DMS79 treated with DMSO at 0.1 percent for 48 hours (cell line): ENCODE measurements around the gene FXN.
"Not testable (repeated sequence)": the region's sequence is repeated elsewhere in the genome, so short reads cannot be mapped to it uniquely, and the experiment has no call there.

Source experiments
- DNase-seq: peaks from one replicate; lab custom pipeline; 2025; lab: John Stamatoyannopoulos, UW

Gene FXN

GRCh38 chr9:69035438-69036308 is at the start of gene FXN:
Gene FXN (plus strand): TSS chr9:69035752. CDS start chr9:69035783, 31 bp downstream.
- peak; percentile 34 for DNase-seq

GRCh38 chr9:68986949-68987348 is 48.6 kb upstream of the FXN start:
- DNase-seq: not testable (repeated sequence)

GRCh38 chr9:68991457-68991856 is 44.1 kb upstream of the FXN start:
- DNase-seq: no peak

GRCh38 chr9:68995776-68996175 is 39.8 kb upstream of the FXN start:
- DNase-seq: no peak

- DNase-seq: no peak
Observed at GRCh38 chr9:68996462-68996861, 39.1 kb upstream of the FXN start.

- no peak for DNase-seq
Observed at GRCh38 chr9:68997666-68998065, 37.9 kb upstream of the FXN start.

GRCh38 chr9:68998385-68998784 is 37.2 kb upstream of the FXN start:
- DNase-seq: no peak

- no peak for DNase-seq
Observed at GRCh38 chr9:68998812-68999211, 36.7 kb upstream of the FXN start.

- DNase-seq: peak; percentile 25
Observed at GRCh38 chr9:68999393-69000105, 36.0 kb upstream of the FXN start.

- no peak for DNase-seq
Observed at GRCh38 chr9:69001921-69002320, 33.6 kb upstream of the FXN start.

- DNase-seq: no peak
Observed at GRCh38 chr9:69003051-69003450, 32.5 kb upstream of the FXN start.

GRCh38 chr9:69004836-69005235 is 30.7 kb upstream of the FXN start:
- no peak for DNase-seq

GRCh38 chr9:69009708-69010107 is 25.8 kb upstream of the FXN start:
- no peak for DNase-seq

GRCh38 chr9:69012696-69013381 is 22.7 kb upstream of the FXN start:
- DNase-seq: no peak

- no peak for DNase-seq
Observed at GRCh38 chr9:69013382-69013727, 22.2 kb upstream of the FXN start.

GRCh38 chr9:69014013-69014412 is 21.5 kb upstream of the FXN start, which contains the start of gene PRKACG:
Gene PRKACG (minus strand): TSS chr9:69014113. CDS start chr9:69014092, 21 bp downstream.
- no peak for DNase-seq

- no peak for DNase-seq
Observed at GRCh38 chr9:69016191-69017096, 19.1 kb upstream of the FXN start.

GRCh38 chr9:69018737-69019136 is 16.8 kb upstream of the FXN start:
- no peak for DNase-seq

GRCh38 chr9:69019808-69020207 is 15.7 kb upstream of the FXN start:
- DNase-seq: no peak

GRCh38 chr9:69020301-69021145 is 15.0 kb upstream of the FXN start:
- DNase-seq: no peak

GRCh38 chr9:69023650-69024049 is 11.9 kb upstream of the FXN start:
- no peak for DNase-seq
